Activated naive CD8-positive, alpha-beta T cell treated with anti-CD3 and anti-CD28 coated beads, Interleukin-2, amount 10 ng/mL, durations not matched to agents 7 days and 5 days (primary cell): ENCODE results near the gene MEGF9. TPM values are rescaled to one million over a fixed set of nuclear protein-coding genes. Genes with fewer than 3 reads are reported as not detected.
"Not testable (repeated sequence)": the region's sequence is repeated elsewhere in the genome, so short reads cannot be mapped to it uniquely, and the experiment has no call there.

ENCODE experiments used
- ATAC-seq: fragments of 150-1000 bp; cut with Tn5 transposase; one replicate; pipeline ENCODE4 v1.10.0; 2021; ENCODE audit warnings: low read depth, moderate library complexity
- POLR2A ChIA-PET: fragments of 350-600 bp; sonication (Branson Sonifier 250); formaldehyde crosslinking; loops from one replicate; lab custom pipeline; 2021; ENCODE audit warnings: antibody characterized with exemption; lab: Charles Lee
- DNase-seq: peaks from one replicate; pipeline ENCODE4 v3.0.0; 2021
- H3K27ac Mint-ChIP-seq: one replicate; pipeline ENCODE4 v1.8.0; 2022; ENCODE audit warnings: mild to moderate bottlenecking, mixed read lengths
- H3K27me3 Mint-ChIP-seq: one replicate; pipeline ENCODE4 v1.8.0; 2022; ENCODE audit warnings: mild to moderate bottlenecking, moderate library complexity, mixed read lengths
- H3K36me3 Mint-ChIP-seq: one replicate; pipeline ENCODE4 v1.8.0; 2021; ENCODE audit warnings: mild to moderate bottlenecking, mixed read lengths
- H3K4me1 Mint-ChIP-seq: one replicate; pipeline ENCODE4 v1.8.0; 2021; ENCODE audit warnings: mixed read lengths
- H3K4me3 Mint-ChIP-seq: one replicate; pipeline ENCODE4 v1.8.0; 2022; ENCODE audit warnings: mild to moderate bottlenecking, moderate library complexity, mixed read lengths
- H3K9me3 Mint-ChIP-seq: one replicate; pipeline ENCODE4 v1.8.0; 2021; ENCODE audit warnings: mixed read lengths
- total RNA-seq, 2 experiments: library from RNA; stranded (reverse); gene quantifications; one replicate each; pipeline ENCODE4 v1.2.3, GENCODE V29; 2021

MEGF9 gene
- total RNA-seq = 10 to 100 TPM; 10.3 to 11.0 TPM

- Mint-ChIP-seq H3K4me3 (peak within 1 kb of the TSS; percentile 88), H3K27me3 (no peaks in the 10 kb centered on the region), H3K4me1 (peaks cover 36% of the 10 kb centered on the region), H3K27ac (peak within 1 kb of the TSS; percentile 83), H3K36me3 (peaks cover 2% of the 10 kb centered on the region), H3K9me3 (no peaks in the 10 kb centered on the region)
- POLR2A ChIA-PET = interaction anchor here (1.0 to 1.9 kb wide), 2 partner anchors 11 to 488 kb away, joined by 4 to 6 read pairs; partner anchors contain the start of gene RAB14
- ATAC-seq (peak; percentile 97), DNase-seq (peak; percentile 96)
Observed at GRCh38 chr9:120714088-120714845, at the start of gene MEGF9. TSS of gene MEGF9 (minus strand) at chr9:120714470. CDS start at chr9:120714358, 112 bp downstream.

GRCh38 chr9:120761006-120761405 lies 46.7 kb upstream of the MEGF9 start:
- peaks cover 12% of the 10 kb centered on the region for H3K36me3 Mint-ChIP-seq
- no peak for DNase-seq
- POLR2A ChIA-PET = no interaction called here
- no peaks in the 10 kb centered on the region for H3K9me3 Mint-ChIP-seq
- H3K27ac Mint-ChIP-seq = no peak overlapping the region
- no peaks in the 10 kb centered on the region for H3K27me3 Mint-ChIP-seq
- H3K4me3 Mint-ChIP-seq = no peak overlapping the region
- peaks cover 9% of the 10 kb centered on the region for H3K4me1 Mint-ChIP-seq
- no peak for ATAC-seq

DNA sequence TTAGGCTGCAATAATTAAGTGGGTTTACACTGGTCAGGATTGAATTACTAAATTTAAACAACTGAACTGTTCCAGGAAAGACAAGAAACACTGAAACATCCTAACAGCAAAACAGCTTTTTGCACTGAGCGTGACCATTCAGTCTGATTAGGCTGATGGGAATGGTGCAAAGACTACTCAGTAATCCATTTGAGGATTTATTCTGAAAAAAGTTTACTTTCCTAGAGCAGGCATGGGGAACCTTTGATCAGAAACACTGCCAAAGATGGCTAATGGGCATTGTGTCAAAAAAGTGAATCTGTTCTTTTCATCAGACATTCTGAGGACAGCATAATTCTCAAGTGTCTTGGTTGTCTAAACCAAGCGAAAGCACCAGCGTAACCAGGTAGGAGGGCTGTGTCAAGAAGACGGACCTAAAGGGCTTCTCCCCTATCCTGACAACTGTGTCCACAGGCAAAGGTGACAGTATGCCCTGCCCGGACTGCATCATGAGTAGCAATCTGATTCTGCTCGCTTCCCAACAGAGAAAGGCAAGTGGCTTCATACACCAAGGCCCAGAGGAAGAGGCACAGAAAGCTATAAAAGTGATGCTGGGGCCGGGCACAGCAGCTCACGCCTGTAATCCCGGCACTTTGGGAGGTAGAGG lies 45.6 kb upstream of the MEGF9 start:
- no peak overlapping the region for H3K27ac Mint-ChIP-seq
- no peak for ATAC-seq
- no peak overlapping the region for H3K4me3 Mint-ChIP-seq
- POLR2A ChIA-PET = interaction anchor here (1.8 kb wide), 1 partner anchor 33 kb away, joined by 5 read pairs; the partner anchor contains the start of gene FBXW2
- no peak for DNase-seq
- H3K9me3 Mint-ChIP-seq = no peaks in the 10 kb centered on the region
- H3K36me3 Mint-ChIP-seq = peaks cover 9% of the 10 kb centered on the region
- H3K4me1 Mint-ChIP-seq = peaks cover 8% of the 10 kb centered on the region
- H3K27me3 Mint-ChIP-seq = no peaks in the 10 kb centered on the region

- ATAC-seq (no peak), DNase-seq (no peak)
- POLR2A ChIA-PET = no interaction called here
- H3K4me1 Mint-ChIP-seq = peaks cover 8% of the 10 kb centered on the region
- no peaks in the 10 kb centered on the region for H3K27me3 Mint-ChIP-seq
- no peaks in the 10 kb centered on the region for H3K9me3 Mint-ChIP-seq
- H3K4me3 Mint-ChIP-seq = no peak overlapping the region
- H3K27ac Mint-ChIP-seq = no peak overlapping the region
- H3K36me3 Mint-ChIP-seq = peaks cover 5% of the 10 kb centered on the region
Observed at GRCh38 chr9:120758544-120758943, 44.3 kb upstream of the MEGF9 start.

DNA sequence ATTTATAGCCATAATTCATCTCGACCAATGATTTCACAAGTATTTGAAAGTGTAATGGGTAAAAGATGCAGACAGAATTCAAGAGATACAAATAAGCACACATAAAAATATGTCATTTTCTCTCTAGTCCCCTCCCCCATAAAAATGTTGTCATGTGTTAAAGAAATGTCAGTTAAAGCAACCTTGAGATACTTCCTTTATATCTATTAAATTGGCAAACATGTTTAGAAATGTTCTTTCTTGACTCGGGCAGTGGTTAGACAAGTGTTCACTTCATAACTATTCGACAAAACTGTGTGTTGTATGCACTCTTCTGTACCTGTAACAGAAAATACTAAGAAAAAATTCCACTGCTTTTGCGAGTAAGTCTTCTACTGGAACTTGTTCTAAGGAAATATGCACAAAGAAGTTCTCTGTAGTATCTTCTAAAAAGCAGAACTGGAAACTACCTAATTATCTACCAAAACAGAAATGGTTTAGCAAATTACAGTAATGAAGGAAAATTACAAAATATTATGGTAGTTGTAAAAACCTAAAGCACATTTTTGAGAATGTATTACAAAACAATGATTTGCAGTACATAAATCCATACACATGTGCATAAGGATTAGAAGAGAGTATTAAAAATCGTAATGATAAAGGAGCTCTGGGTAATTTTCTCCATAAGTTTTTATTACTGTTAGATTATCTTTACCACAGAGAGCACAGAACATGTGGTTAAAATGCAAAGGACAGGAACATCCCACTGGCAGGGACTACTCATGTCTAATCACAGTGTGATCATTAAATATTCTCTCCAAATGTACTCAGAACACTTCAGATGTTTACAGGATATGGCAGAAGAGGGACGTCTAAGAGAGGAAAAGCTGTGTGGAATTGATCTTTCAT lies 43.0 kb upstream of the MEGF9 start:
- no peak for ATAC-seq
- Mint-ChIP-seq H3K4me1 (peaks cover 5% of the 10 kb centered on the region), H3K36me3 (peaks cover 3% of the 10 kb centered on the region), H3K9me3 (no peaks in the 10 kb centered on the region), H3K27ac (no peak overlapping the region), H3K27me3 (no peaks in the 10 kb centered on the region), H3K4me3 (no peak overlapping the region)
- POLR2A ChIA-PET = no interaction called here
- DNase-seq = no peak

DNA sequence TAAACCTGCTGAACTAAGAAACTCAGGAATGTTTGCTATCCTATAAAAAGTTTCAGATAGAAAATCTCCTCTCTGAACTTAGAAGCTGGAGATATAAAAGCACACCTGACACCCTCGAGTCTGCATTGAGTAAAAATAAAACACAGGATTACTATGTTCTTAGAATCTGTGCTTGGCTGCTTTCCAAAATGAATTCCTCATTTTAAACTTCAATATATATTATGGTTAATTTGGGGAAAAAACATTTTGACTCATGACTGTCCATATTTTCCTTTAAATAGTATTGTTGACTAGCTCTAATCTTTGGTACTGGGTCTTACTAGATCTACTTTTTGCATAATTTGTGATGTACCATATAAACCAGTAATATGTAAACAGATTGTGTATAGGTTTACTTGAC lies 42.3 kb upstream of the MEGF9 start:
- ATAC-seq (no peak), DNase-seq (no peak)
- POLR2A ChIA-PET = interaction anchor here (1.1 kb wide), 1 partner anchor 10 kb away, joined by 3 read pairs; no protein-coding TSS in a partner anchor
- Mint-ChIP-seq H3K4me1 (peaks cover 5% of the 10 kb centered on the region), H3K4me3 (no peak overlapping the region), H3K36me3 (peaks cover 3% of the 10 kb centered on the region), H3K27ac (no peak overlapping the region), H3K27me3 (no peaks in the 10 kb centered on the region), H3K9me3 (no peaks in the 10 kb centered on the region)

GRCh38 chr9:120755810-120756434 lies 41.7 kb upstream of the MEGF9 start:
- POLR2A ChIA-PET = interaction anchor here (0.5 to 1.4 kb wide), 4 partner anchors 9 to 306 kb away, joined by 3 to 5 read pairs (median 3); no protein-coding TSS in a partner anchor
- Mint-ChIP-seq H3K4me3 (no peak overlapping the region), H3K27ac (no peak overlapping the region), H3K36me3 (peaks cover 3% of the 10 kb centered on the region), H3K27me3 (no peaks in the 10 kb centered on the region), H3K9me3 (no peaks in the 10 kb centered on the region), H3K4me1 (peaks cover 6% of the 10 kb centered on the region)
- ATAC-seq (peak; percentile 60), DNase-seq (peak; percentile 51)

- no peak for DNase-seq
- POLR2A ChIA-PET = interaction anchor here (0.6 to 1.4 kb wide), 3 partner anchors 92 to 307 kb away, joined by 3 to 4 read pairs (median 3); no protein-coding TSS in a partner anchor
- Mint-ChIP-seq H3K4me3 (no peak overlapping the region), H3K27me3 (no peaks in the 10 kb centered on the region), H3K9me3 (no peaks in the 10 kb centered on the region), H3K36me3 (peaks cover 3% of the 10 kb centered on the region), H3K27ac (no peak overlapping the region), H3K4me1 (peaks cover 7% of the 10 kb centered on the region)
- no peak for ATAC-seq
Observed at GRCh38 chr9:120755044-120755443, 40.8 kb upstream of the MEGF9 start.

GRCh38 chr9:120750421-120750820 lies 36.2 kb upstream of the MEGF9 start:
- H3K27ac Mint-ChIP-seq = no peak overlapping the region
- ATAC-seq (no peak), DNase-seq (no peak)
- peaks cover 4% of the 10 kb centered on the region for H3K4me1 Mint-ChIP-seq
- POLR2A ChIA-PET = no interaction called here
- no peaks in the 10 kb centered on the region for H3K27me3 Mint-ChIP-seq
- H3K4me3 Mint-ChIP-seq = no peak overlapping the region
- peaks cover 2% of the 10 kb centered on the region for H3K36me3 Mint-ChIP-seq
- H3K9me3 Mint-ChIP-seq = no peaks in the 10 kb centered on the region

- H3K9me3 Mint-ChIP-seq, H3K36me3 Mint-ChIP-seq, DNase-seq, H3K27ac Mint-ChIP-seq, H3K4me1 Mint-ChIP-seq, H3K27me3 Mint-ChIP-seq, H3K4me3 Mint-ChIP-seq, ATAC-seq: not testable (repeated sequence)
- POLR2A ChIA-PET = interaction anchor here (1.2 kb wide), 1 partner anchor 10 kb away, joined by 3 read pairs; no protein-coding TSS in a partner anchor
Observed at GRCh38 chr9:120746366-120746765, 32.1 kb upstream of the MEGF9 start.

GRCh38 chr9:120745278-120745677 lies 31.0 kb upstream of the MEGF9 start:
- POLR2A ChIA-PET = no interaction called here
- peaks cover 2% of the 10 kb centered on the region for H3K36me3 Mint-ChIP-seq
- H3K4me1 Mint-ChIP-seq = peaks cover 5% of the 10 kb centered on the region
- DNase-seq (no peak), ATAC-seq (no peak)
- H3K27ac Mint-ChIP-seq = no peak overlapping the region
- no peak overlapping the region for H3K4me3 Mint-ChIP-seq
- no peaks in the 10 kb centered on the region for H3K27me3 Mint-ChIP-seq
- H3K9me3 Mint-ChIP-seq = no peaks in the 10 kb centered on the region

GRCh38 chr9:120742951-120743416 lies 28.7 kb upstream of the MEGF9 start:
- no peak for DNase-seq

More at GRCh38 chr9:120742951-120743416, 28.7 kb upstream of the MEGF9 start:
- no peak overlapping the region for H3K4me3 Mint-ChIP-seq
- H3K9me3 Mint-ChIP-seq = no peaks in the 10 kb centered on the region
- peaks cover 2% of the 10 kb centered on the region for H3K36me3 Mint-ChIP-seq
- peak; percentile 81 for ATAC-seq
- H3K27ac Mint-ChIP-seq = no peak overlapping the region
- H3K27me3 Mint-ChIP-seq = no peaks in the 10 kb centered on the region
- H3K4me1 Mint-ChIP-seq = peaks cover 5% of the 10 kb centered on the region
- POLR2A ChIA-PET = no interaction called here
